Frontal cortex (tissue), 4 donors: ENCODE measurements around the gene ARHGAP26. TPM values are rescaled to one million over a fixed set of nuclear protein-coding genes. Genes with fewer than 3 reads are reported as not detected.
"Not testable (repeated sequence)": the region's sequence is repeated elsewhere in the genome, so short reads cannot be mapped to it uniquely, and the experiment has no call there.

ENCODE experiments used
- DNase-seq, 2 donors: peaks; one replicate each; pipeline ENCODE4 v3.0.0; 2012; ENCODE audit warnings: low spot score in 2 of 2
- FAIRE-seq: peaks from 2 replicates; lab custom pipeline; 2012; peaks lifted over from hg19 to GRCh38; lab: Jason Lieb, UNC
- total RNA-seq: library from RNA; depleted of rRNA; stranded (reverse); fragments of >200 nt; gene quantifications from one replicate; pipeline ENCODE4 v1.2.3, GENCODE V29; 2014
- donor health status: control.
- donor health status: control.
- donor health status: control.

The ARHGAP26 gene
- total RNA-seq, 1 donor from 2014 or later, result 7.3 TPM

DNA sequence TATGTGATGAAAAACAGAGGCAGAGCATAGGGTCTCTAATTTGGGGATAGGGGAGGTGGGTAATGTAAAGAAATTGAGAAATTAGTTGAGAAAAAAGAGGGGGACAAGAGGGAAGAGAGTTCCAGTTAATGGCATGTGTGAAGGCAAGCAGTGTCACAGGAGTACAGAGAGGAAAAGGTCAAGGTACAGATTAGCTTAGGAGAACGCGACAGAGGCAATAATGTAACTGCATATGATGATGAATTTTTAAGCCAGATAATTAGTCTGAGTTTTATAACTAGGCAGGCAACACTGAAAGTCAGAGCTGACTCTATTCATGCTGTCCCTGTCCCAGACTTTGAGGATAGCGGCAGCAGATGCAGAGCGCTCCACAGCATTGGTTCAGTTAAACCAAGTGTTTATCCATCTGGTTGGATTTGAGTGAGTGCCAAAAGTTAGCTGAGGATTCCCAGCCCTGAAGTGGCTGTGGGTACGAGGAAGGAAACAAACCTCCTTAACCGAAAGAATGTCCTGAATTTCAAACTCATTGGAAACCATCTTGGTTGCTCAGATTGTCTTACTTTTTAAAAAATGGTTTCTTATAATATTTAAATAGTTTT is 315.2 kb downstream of the ARHGAP26 start:
- no peak for FAIRE-seq
- no peak for DNase-seq

DNA sequence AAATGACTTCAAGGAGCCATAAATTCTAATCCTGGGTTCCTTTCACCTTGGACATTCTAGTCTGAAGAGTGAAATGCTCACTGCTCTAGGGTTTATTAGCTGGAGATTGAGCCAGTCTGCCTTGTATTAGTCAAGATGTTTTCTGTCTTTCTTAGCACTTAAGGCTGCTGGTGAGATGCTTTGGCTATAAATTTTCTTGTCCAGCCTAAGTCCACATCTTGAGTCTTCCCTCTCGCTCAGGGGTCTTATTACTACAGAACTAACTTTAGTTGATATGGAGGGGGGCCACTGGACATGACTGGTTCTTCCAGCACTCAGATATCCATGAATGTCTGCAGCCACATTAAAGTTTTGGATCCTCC is 316.4 kb downstream of the ARHGAP26 start:
- FAIRE-seq, result no peak
- DNase-seq, result no peak

DNA sequence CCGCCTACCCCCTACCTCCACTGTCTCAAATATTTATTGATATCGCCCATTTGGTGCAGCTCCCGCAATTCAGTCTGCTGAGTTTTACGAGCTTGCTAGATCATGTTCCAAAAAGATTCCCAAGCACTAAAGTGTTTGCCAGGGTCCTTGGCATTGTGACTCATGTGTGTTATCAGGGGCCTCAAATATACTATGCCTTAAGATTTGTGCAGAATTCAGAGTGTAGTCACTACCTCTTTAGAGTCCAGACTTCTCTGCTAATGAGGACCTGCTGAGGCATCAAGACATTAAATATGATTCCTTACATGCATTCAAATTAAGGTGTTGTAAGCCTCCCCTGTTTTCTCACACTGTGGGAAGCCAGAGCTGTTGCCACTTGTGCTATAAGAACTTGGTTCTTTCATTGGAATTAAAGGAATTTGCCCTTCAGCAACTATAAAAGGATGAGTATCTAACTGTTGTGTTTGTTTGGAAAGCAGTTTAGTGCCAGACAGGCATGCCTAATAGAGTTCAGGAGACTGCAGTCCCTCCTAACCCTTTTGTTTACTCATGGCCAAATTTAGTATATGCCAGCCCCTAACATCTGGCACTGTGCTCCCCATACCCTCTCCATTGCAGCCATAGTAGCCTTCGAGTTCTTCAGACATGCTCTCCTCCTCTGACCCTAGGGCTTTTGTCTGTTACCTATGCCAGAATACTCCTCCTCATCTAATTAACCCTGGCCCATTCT is 316.9 kb downstream of the ARHGAP26 start:
- FAIRE-seq (no peak), DNase-seq (no peak)

DNA sequence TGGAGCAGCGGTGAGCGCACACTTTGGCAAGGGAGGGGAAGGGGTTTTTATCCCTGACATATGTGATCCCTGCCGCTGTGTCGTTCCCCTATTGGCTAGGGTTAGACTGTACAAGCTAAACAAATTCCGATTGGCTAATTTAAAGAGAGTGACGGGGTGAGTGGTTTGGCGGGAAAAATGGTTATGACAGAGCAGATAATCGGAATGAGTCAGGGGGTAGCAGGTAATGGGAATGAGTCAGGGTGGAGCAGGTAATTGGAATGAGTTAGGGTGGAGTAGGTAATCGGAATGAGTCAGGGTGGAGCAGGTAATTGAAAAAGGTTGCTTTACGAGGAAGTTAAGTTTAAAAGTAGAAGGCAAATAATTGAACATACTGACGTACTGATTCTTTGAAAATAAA is 318.5 kb downstream of the ARHGAP26 start:
- not testable (repeated sequence) for FAIRE-seq, DNase-seq

DNA sequence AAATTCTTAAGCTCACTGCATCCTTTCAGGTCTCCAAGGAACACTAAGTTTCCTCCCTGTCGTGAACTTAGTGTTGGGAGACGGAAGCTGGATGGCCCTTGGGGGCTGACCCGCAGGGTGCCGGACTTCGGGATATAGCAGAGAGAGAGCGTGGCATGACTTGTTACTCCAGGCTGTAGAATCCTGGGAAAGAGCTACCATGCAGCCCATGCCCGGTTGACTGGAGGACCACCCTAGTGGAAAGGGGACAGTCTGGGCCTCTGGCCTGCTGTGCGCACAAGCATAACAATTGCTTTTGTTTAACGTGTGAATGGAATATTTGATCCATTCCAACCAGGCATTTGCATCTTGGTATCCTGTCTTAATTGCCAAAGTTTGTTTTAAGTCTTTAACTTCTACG is 319.9 kb downstream of the ARHGAP26 start:
- FAIRE-seq, DNase-seq: not testable (repeated sequence)

DNA sequence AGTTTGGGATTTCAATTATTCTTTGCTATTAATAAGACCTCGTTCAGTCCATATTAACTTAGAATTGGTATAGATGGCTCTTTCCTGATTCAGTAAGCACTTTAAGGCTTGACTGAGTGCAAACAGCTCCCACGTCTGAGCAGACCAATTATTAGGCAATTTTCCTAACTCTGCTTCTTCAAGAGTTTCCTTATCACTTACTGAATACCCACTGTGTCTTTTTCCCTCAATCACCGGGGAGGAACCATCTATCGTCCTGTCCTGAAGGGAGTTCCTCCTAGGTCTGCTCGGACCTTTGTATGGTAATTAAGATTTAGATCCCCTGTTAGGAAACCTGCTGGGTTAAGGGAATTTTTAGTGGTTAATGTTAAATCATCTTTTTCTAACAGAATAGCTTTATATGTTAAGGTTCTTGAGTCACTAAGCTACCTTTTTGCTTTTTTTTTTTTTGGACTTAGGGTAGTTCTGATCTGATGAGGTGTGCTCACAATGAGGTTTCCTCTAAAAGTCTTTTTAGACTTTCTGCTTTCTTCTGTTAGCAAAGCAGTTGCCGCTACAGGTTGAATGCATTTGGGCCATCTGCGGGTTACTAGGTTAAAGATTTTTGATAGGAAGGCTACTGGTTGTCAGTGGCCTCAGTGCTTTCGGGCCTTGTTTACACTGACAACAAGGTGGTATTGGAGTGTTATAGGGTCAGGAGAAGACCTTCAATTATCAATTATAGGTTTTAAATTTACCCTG is 322.7 kb downstream of the ARHGAP26 start:
- DNase-seq, FAIRE-seq: not testable (repeated sequence)

DNA sequence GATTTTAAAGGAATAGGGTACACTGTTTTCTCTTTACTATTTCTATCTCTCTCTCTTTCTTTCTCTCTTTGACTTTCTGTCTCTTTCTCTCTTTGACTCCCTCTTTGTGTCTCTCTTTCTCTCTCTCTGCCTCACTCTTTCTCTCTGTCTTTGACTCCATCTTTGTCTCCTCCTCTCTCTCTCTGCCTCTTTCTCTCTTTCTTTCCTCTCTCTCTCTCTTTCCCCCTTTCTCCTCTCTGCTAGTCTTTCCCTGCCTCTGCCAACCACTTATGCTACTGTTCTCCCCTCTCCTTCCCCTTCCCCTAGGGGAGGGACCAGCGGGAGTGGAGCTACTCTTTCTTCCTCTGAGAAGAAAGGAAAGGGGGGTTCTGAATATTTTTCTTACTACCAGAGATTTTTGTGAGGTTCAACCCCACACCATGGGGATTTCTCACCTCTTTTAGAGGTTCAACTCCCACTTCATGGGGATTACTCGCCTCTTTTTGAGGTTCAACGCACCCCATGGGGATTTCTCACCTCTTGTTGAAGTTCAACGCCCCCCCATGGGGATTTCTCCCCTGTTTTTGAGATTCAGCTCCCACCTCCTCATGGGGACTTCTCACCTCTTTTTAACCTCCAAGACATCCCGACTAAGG is 323.4 kb downstream of the ARHGAP26 start:
- FAIRE-seq, result no peak
- DNase-seq, result no peak

DNA sequence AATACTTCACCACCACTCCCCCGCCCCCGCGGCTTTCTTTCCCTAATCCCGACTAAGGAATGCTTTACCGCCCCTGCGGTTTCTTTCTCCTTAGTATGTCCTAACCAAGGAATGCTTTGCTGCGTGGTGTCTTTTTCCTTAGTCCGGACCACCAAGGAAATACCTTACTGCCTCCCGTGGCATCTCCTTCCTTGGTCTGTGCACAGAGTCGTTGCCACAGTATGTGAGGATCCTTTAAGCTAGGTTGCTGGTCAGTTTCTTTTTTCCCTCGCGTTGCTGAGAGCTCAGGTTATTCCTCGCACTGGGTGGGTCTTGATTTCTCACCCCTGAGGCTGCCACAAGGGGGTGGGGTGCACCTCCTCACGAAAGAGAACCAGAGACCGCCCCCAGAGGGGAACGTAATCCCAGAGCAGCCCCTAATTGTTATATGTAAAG is 323.9 kb downstream of the ARHGAP26 start:
- no peak for DNase-seq

DNA sequence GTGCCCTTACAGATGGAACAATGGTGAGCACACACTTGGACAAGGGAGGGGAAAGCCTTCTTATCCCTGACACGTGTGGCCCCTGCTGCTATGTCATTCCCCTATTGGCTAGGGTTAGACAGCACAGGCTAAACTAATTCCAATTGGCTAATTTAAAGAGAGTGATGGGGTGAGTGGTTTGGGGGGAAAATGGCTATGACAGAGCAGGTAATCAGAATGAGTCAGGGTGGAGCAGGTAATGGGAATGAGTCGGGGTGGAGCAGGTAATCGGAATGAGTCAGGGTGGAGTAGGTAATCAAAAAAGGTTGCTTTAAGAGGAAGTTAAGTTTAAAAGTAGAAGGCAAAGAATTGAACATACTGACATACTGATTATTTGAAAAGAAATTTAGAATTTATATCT is 324.4 kb downstream of the ARHGAP26 start:
- not testable (repeated sequence) for FAIRE-seq, DNase-seq

More for the DNA sequence above, 323.9 kb downstream of the ARHGAP26 start:
- FAIRE-seq, result no peak

DNA sequence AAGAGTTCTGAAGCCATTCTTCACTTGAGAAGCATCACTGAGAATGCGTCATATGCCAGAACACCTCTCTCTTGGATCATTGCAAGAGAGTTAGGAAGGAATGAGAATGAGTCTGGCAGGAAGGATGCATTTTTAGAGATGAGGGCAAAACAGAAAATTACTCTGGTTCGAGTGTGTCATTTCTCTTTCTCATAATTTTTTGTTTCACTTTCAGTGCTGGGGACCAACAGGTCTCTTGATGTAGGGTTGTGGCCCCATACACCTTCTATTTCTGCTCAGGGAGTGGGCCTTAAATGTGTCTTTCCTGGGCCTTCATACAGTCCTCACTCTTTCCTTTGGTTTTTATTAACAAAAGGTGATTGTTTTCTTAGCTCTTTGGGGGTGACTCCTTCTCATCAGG is 330.9 kb downstream of the ARHGAP26 start:
- no peak for DNase-seq
- no peak for FAIRE-seq

DNA sequence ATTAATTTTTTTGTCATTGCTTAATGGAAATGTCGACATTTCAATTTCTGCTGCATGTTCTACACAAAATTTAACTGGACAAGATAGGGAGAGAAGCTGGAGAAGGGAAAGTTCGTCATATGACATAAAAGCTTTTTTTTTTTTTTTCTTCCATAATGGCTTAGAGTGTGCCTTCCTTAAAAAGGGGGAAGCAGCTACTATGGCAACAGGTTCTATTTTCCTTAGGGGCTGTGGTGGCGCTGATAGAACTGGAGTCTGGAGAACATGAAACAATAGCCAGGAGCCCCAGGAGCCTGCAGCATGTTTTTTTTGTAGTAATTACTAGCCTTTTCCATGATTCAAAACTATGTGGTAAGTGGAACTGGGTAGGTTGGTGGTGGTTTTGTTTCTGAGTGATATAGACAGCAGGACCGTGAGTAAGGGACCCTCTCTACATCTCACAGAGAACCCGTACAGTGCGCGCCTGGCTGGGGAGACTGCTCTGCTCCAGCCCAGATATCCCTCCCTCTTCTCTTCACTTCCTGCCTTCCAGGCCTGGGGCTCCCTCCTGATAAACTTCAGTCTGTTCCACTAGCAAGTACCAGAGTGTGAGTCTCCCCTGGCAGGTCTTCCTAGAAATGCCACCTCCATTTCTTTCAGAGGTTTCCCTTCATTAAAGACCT is 331.7 kb downstream of the ARHGAP26 start:
- DNase-seq (no peak), FAIRE-seq (no peak)

DNA sequence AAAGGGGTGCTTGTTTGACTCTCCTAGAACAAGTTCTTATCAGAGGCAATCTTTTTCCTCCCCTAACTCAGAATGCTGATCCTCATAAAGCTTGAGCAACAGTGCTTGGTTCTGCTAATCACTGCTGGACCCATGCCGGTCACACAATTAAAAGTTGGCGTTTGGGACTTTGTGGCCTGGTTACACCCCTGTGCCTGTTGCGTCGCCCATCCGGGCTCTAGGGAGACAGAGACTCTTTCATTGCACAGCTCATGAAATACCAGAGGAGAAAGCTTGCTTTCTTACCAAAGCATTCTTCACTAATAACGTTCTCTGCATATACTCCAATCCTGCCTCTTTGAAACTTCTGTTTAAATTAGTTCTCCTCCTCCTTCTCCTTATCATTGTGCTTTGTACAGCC is 332.2 kb downstream of the ARHGAP26 start:
- no peak for DNase-seq
- no peak for FAIRE-seq

DNA sequence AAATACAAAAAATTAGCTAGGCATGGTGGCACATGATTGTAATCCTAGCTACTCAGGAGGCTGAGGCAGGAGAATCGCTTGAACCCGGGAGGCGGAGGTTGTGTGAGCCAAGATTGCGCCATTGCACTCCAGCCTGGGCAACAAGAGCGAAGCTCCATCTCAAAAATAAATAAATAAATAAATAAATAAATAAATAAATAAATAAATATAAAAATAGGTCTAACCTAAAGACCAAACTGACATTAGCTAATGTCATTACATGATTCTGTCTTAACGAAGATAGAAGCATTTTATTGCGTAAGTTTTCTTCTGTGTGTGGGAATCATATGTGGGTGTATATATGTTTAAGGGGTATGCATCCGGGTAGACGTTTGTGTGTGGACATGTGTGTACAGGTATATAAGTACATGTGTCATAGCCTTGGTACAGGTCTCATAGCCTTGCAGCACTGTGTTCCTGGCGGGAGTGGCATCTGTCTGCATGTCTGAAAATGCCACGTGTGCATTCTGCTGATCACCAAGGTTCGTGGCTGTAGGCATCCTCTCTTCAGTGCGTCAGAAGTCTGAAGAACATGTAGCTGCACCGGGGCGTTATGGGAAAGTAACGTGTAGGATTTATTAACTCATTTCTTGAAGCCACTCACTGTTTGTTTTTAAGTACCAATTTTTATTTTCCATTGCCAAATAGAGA is 335.2 kb downstream of the ARHGAP26 start:
- FAIRE-seq (no peak), DNase-seq (no peak)

DNA sequence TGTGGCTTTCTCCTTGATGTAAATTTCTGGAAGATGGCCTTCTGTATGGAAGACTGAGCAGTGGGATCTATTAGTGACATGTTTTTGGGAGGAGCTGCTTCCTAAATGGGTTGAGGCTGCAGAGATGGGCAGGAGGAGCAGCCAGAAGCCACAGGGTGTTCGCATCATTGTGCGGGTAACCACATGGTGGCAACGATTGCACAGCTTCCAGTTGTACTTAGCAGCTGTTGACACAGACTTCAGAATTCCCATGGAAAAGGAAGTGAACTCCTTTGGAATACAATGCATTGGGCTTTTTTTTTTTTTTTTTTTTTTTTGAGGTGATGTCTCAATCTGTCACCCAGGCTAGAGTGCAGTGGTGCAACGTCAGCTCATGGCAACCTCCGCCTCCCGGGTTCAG is 336.0 kb downstream of the ARHGAP26 start:
- no peak for FAIRE-seq
- DNase-seq, result peak; percentile 14 to 28

DNA sequence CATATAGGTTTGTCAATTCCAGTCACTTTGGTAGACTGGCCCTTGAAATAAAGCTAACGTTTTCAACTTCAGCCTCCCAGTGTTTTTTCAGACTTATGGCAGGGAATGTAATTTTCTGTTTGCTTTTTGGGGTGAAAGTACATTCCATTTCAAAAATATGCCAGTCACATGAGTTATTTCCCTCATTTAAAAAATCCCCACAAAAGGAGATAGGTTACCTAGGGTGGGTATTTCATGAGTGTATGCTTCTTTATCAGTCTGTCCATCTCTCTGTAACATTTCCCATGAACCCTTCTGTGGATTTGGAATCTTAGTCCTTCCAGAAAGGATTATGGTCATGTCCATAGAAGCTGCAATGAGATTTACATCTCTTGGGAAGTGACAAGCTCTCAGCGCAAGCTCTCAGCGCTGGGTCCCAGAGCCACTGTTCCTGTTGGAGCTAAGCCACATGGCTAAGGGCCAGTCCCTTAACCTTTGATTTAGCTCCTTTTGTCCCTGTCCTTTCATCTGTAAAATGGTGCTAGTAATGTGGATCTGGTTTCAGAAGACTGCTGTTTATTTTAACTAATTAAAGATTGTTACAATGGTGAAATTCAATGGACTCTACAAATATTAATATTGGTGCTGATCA is 338.4 kb downstream of the ARHGAP26 start:
- DNase-seq (no peak), FAIRE-seq (no peak)

DNA sequence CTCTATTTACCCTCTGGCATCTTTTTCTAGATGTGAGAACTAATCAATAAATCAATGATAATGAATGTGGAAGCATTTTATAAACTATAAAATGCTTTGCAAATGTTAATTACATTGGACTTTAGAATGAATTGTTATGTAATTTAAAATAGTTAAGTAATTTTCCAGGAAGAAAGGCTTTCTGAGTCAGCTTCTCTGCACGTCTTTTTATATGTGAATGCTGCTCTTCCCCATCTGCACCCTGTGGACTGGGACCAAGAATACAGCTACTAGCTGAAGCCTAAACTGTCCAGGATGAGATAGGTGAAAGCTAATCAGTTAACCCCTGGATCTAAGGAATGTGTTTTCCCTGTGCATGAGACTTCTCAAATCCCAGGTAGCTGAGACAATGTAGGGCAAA is 340.4 kb downstream of the ARHGAP26 start:
- DNase-seq (no peak), FAIRE-seq (no peak)

DNA sequence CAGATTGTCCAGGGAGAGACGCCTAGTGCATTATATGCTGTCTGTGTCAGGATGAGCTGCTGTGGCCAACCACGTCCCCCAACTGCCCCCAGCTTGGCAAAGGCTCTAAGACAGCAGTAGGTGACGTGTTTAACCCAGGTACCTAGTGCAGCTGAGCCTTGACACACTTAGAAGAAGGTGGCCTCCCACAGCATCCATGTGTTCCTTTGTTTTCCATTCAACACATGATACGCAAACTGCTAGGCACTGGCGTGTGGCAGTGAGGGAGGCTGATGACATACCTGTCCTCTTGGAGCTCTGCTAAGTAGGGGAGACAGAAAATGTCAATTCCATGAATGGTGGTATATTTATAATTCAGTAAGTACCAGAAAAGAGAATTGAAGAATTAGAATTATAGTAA is 341.6 kb downstream of the ARHGAP26 start:
- no peak for DNase-seq
- no peak for FAIRE-seq

DNA sequence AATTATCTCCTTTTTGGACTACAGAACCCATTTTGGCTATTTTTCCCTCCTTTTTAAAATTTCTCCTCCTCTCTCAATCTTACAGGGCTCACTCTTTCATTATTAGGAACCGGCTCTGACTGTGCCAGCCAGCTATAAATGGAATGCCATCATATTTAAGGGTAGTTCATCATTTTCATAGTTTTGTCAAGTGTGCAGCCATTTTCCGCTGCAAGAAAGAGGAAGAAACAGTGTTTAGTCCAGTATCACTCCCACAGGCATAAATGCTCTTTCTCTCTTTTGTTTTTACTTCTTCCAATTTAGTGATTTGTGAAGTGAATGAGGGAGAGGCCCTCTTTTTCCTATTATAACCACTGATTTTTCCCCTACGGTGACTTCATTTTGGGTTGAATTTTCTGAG is 343.3 kb downstream of the ARHGAP26 start:
- no peak for DNase-seq
- no peak for FAIRE-seq

DNA sequence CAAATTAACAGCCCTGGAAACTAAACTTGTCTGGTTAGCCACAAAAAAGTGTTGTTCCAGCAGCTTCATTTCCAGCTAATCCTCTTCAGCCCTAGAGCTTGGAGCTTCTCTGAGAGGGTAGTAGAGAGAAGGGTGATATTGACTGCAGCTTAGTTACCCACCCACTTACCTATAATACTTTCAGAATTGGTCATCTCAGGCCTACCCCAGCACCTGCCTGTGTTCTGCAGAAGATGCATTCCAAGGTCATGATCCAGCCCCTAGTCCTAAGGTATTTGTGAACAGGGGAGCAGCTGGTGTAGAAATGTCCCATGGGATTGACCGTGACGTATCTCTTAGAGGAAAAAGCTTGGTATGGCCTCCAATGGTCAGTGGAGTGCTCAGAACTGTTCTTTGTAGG is 344.3 kb downstream of the ARHGAP26 start:
- FAIRE-seq, result no peak
- DNase-seq, result no peak
